HEK293 (cell line): ENCODE results near the gene IPCEF1.

Experiments
- ATF2 ChIP-seq: fragments of 450-650 bp; formaldehyde crosslinking; IDR thresholded peaks from 2 replicates; pipeline ENCODE4 v1.5.1; 2016; ENCODE audit warnings: missing biosample characterization, missing genetic modification characterization, low read depth
- BCL11A ChIP-seq: fragments of 450-650 bp; formaldehyde crosslinking; IDR thresholded peaks from 2 replicates; pipeline ENCODE4 v1.5.1; 2016; ENCODE audit warnings: low read depth, missing biosample characterization, missing genetic modification characterization
- FEZF1 ChIP-seq: fragments of 450-650 bp; formaldehyde crosslinking; IDR thresholded peaks from 2 replicates; pipeline ENCODE4 v1.5.1; 2016; ENCODE audit warnings: missing biosample characterization, missing genetic modification characterization
- HOXD13 ChIP-seq: sonication (generic); formaldehyde crosslinking; IDR thresholded peaks from 2 replicates; pipeline ENCODE4 v1.8.0; 2022; ENCODE audit warnings: missing genetic modification reagents, borderline replicate concordance
- IKZF3 ChIP-seq: fragments of 450-650 bp; IDR thresholded peaks from 2 replicates; pipeline ENCODE4 v1.5.0; 2018; ENCODE audit warnings: missing biosample characterization, mild to moderate bottlenecking, missing genetic modification characterization, moderate library complexity
- KLF16 ChIP-seq: fragments of 450-650 bp; formaldehyde crosslinking; IDR thresholded peaks from 2 replicates; pipeline ENCODE4 v1.5.1; 2017; ENCODE audit warnings: missing biosample characterization, missing genetic modification characterization
- PRDM1 ChIP-seq: fragments of 450-650 bp; formaldehyde crosslinking; IDR thresholded peaks from 2 replicates; pipeline ENCODE4; 2016; ENCODE audit warnings: missing biosample characterization, missing genetic modification characterization
- PRDM2 ChIP-seq: fragments of 450-650 bp; formaldehyde crosslinking; IDR thresholded peaks from 2 replicates; pipeline ENCODE4 v1.5.1; 2016; ENCODE audit warnings: missing biosample characterization, missing genetic modification characterization, borderline replicate concordance
- ZBTB26 ChIP-seq: fragments of 450-650 bp; formaldehyde crosslinking; optimal IDR thresholded peaks from 2 replicates; pipeline ENCODE3; 2016; ENCODE audit warnings: missing biosample characterization, mild to moderate bottlenecking, missing genetic modification characterization
- ZBTB8A ChIP-seq: fragments of 450-650 bp; formaldehyde crosslinking; IDR thresholded peaks from 2 replicates; pipeline ENCODE4 v1.5.1; 2016; ENCODE audit warnings: missing biosample characterization, missing genetic modification characterization
- ZEB2 ChIP-seq: fragments of 450-650 bp; formaldehyde crosslinking; IDR thresholded peaks from 2 replicates; pipeline ENCODE4 v1.5.1; 2016; ENCODE audit warnings: missing biosample characterization, missing genetic modification characterization
- ZFHX2 ChIP-seq: fragments of 450-650 bp; formaldehyde crosslinking; conservative IDR thresholded peaks from 2 replicates; pipeline ENCODE4 v1.5.1; 2016; ENCODE audit warnings: missing biosample characterization, missing genetic modification characterization
- ZIC2 ChIP-seq: fragments of 450-650 bp; formaldehyde crosslinking; IDR thresholded peaks from 2 replicates; pipeline ENCODE4 v1.5.1; 2016; ENCODE audit warnings: missing biosample characterization, missing genetic modification characterization
- ZNF175 ChIP-seq: fragments of 450-650 bp; formaldehyde crosslinking; IDR thresholded peaks from 2 replicates; pipeline ENCODE4 v1.5.1; 2016; ENCODE audit warnings: missing biosample characterization, missing genetic modification characterization
- ZNF2 ChIP-seq: fragments of 450-650 bp; formaldehyde crosslinking; IDR thresholded peaks from 2 replicates; pipeline ENCODE4 v1.5.1; 2016; ENCODE audit warnings: missing biosample characterization, missing genetic modification characterization
- ZNF239 ChIP-seq: fragments of 450-650 bp; formaldehyde crosslinking; IDR thresholded peaks from 2 replicates; pipeline ENCODE4 v1.5.1; 2016; ENCODE audit warnings: missing biosample characterization, missing genetic modification characterization
- ZNF362 ChIP-seq: fragments of 450-650 bp; formaldehyde crosslinking; IDR thresholded peaks from 2 replicates; pipeline ENCODE4 v1.5.1; 2016; ENCODE audit warnings: missing biosample characterization, missing genetic modification characterization
- ZNF366 ChIP-seq: fragments of 450-650 bp; formaldehyde crosslinking; conservative IDR thresholded peaks from 2 replicates; pipeline ENCODE4 v1.5.1; 2016; ENCODE audit warnings: missing biosample characterization, missing genetic modification characterization
- ZNF473 ChIP-seq: fragments of 450-650 bp; formaldehyde crosslinking; IDR thresholded peaks from 2 replicates; pipeline ENCODE4 v1.5.1; 2017; ENCODE audit warnings: missing biosample characterization, missing genetic modification characterization
- ZNF501 ChIP-seq: fragments of 450-650 bp; formaldehyde crosslinking; IDR thresholded peaks from 2 replicates; pipeline ENCODE4 v1.5.1; 2016; ENCODE audit warnings: missing biosample characterization, missing genetic modification characterization
- ZNF791 ChIP-seq: fragments of 450-650 bp; formaldehyde crosslinking; IDR thresholded peaks from 2 replicates; pipeline ENCODE4 v1.5.1; 2016; ENCODE audit warnings: missing biosample characterization, missing genetic modification characterization
- ZSCAN18 ChIP-seq: fragments of 450-650 bp; formaldehyde crosslinking; IDR thresholded peaks from 2 replicates; pipeline ENCODE4 v1.5.1; 2016; ENCODE audit warnings: missing biosample characterization, missing genetic modification characterization

The IPCEF1 gene

GRCh38 chr6:154247119-154247861 is 109.3 kb downstream of the IPCEF1 start (continued):
- TF ChIP-seq PRDM2 (tag by site-specific recombination) (no peak), ZSCAN18 (tag by site-specific recombination) (no peak), ZNF362 (tag by site-specific recombination) (peak; percentile 77), FEZF1 (tag by site-specific recombination) (peak; percentile 87), ZNF239 (tag by site-specific recombination) (no peak), ATF2 (tag by site-specific recombination) (peak; percentile 77), PRDM1 (tag by site-specific recombination) (no peak), ZNF175 (tag by site-specific recombination) (no peak), ZIC2 (tag by site-specific recombination) (no peak), ZBTB26 (tag by site-specific recombination) (no peak), ZNF791 (tag by site-specific recombination) (no peak), ZNF366 (tag by site-specific recombination) (peak; percentile 56), ZNF473 (tag by site-specific recombination) (no peak), IKZF3 (tag by site-specific recombination) (peak; percentile 17; the same call in 1 of the 2 replicates), HOXD13 (peak; percentile 49; the same call in 1 of the 2 replicates), ZEB2 (tag by site-specific recombination) (0 out of 2 replicates have a peak, but pooled peaks have one; percentile 16), KLF16 (tag by site-specific recombination) (no peak), ZFHX2 (tag by site-specific recombination) (no peak), ZNF501 (no peak), ZBTB8A (tag by site-specific recombination) (no peak), BCL11A (no peak), ZNF2 (tag by site-specific recombination) (peak; percentile 81)
